ENCODE data around the gene AICDA.

DNA sequence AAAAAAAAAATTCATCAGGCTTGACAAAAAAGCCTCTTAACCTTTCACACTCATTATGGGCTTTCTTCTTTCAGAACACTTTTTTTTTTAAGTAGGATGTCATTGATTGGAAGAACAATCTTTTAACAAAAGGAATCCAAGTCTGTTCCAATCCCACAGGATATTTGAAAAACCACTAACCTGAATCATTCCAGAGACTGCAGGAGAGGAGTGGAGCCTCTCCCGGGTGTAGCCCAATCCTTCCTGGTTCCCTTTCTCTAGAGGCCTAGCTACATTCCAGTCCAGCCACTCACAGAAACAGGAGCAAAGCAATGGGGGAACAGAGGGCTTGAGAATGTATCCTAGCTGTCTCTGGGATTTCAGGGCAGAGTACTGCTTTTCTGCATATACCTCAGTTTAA, 45.7 kb upstream of the AICDA start:
- TF ChIP-seq CTCF (IDR thresholded peaks at IDR 0.05), result no peak
- TF ChIP-seq EP300 (IDR thresholded peaks at IDR 0.05), result no peak
- TF ChIP-seq POLR2AphosphoS5 (IDR thresholded peaks at IDR 0.05), result no peak
- no peak for TF ChIP-seq POLR2A (IDR thresholded peaks at IDR 0.05)

Data from gastroesophageal sphincter (tissue), 3 donors.